ENCODE measurements around the gene FGF18. TPM values are rescaled to one million over a fixed set of nuclear protein-coding genes. Genes with fewer than 3 reads are reported as not detected.

Gene FGF18
- total and polyA plus RNA-seq, 10 of the 15 experiments (the other 5 are each of a cell fraction or from before 2014, with no cell fraction given) = 0.03 to 0.10 (median 0.06) TPM; not detected in 5

DNA sequence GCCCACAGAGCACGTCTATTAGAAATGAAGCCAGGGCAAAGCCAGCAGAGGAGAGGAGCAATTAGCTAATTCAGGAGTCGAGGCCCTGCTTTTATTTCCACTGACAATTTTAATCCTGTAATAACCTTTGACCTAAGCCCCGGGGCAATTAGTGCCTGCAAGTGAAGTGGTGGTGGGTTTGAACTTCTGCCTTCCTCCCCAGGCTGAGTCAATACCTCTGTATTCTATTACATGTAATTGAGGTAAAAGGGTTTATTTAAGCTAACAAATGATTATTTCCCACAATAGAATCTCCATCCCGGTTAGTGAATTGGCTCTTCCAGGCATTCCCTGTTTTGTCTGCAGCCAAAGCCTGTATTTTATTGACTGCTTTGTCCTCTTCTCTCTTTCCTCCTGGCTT lies 49.9 kb downstream of the FGF18 start:
- Histone ChIP-seq H3K4me1 (ENCODE audit: control insufficient read depth, insufficient read depth, low read length) (no peaks in the 10 kb centered on the region), H3K4me2 (ENCODE audit: control insufficient read depth, insufficient read depth) (no peak overlapping the region), H3K27ac (ENCODE audit: control insufficient read depth, insufficient read depth) (no peak overlapping the region), H4K20me1 (ENCODE audit: control insufficient read depth, insufficient read depth) (no peaks in the 10 kb centered on the region), H2AFZ (ENCODE audit: control insufficient read depth, low read depth, low read length) (no peak overlapping the region), H3K4me3 (no peak overlapping the region), H3K79me2 (ENCODE audit: control insufficient read depth, insufficient read depth, low read length) (no peaks in the 10 kb centered on the region), H3K36me3 (ENCODE audit: control insufficient read depth in 2 of 2, insufficient read depth in 2 of 2, low read length in 1 of 2) (no peaks in the 10 kb centered on the region), H3K9ac (ENCODE audit: control insufficient read depth, insufficient read depth, low read length) (no peak overlapping the region), H3K9me3 (replicated peaks; ENCODE audit: control insufficient read depth, insufficient read depth, low read length) (no peaks in the 10 kb centered on the region), H3K27me3 (replicated peaks in 1 of 2; ENCODE audit: control insufficient read depth in 2 of 2, insufficient read depth in 2 of 2, low read length in 1 of 2) (0 out of 4 replicates have a peak, but pooled peaks cover 0 to 2% of the 10 kb centered on the region in 2 experiments)
- ChIA-PET CTCF (no interaction called here), POLR2A (no interaction called here), RAD21 (ENCODE audit: unreplicated experiment) (no interaction called here), SMC1A (ENCODE audit: uncharacterized antibody, unreplicated experiment) (no interaction called here)
- FAIRE-seq (no peak), DNase-seq (ENCODE audit: low read depth, low spot score) (no peak), ATAC-seq (no peak)
- BruUV-seq (replicated peaks) = no TSS peak
- intact Hi-C loops (cut with micrococcal nuclease; ENCODE audit: unreplicated experiment) (no loop called here), in situ Hi-C loops (cut with MboI) (no loop called here)
- 27% methylated on average over 4 of the region's 4 CpGs for WGBS (ENCODE audit: insufficient coverage, insufficient replicate concordance, low lambda C conversion rate, missing lambda C conversion rate)
- TF ChIP-seq NBN (IDR thresholded peaks at IDR 0.05) (no peak), RB1 (IDR thresholded peaks at IDR 0.05; ENCODE audit: borderline replicate concordance) (no peak), EP300 (IDR thresholded peaks at IDR 0.05; ENCODE audit: borderline replicate concordance in 1 of 2, control insufficient read depth in 1 of 2, low read depth in 2 of 2, low read length in 2 of 2) (no peak), IRF4 (IDR thresholded peaks at IDR 0.05; ENCODE audit: low read depth, low read length) (no peak), EGR1 (IDR thresholded peaks at IDR 0.05; ENCODE audit: borderline replicate concordance in 1 of 2, low read depth in 2 of 2, low read length in 2 of 2) (no peak), SMAD5 (IDR thresholded peaks at IDR 0.05; ENCODE audit: low read depth) (no peak), CEBPB (IDR thresholded peaks at IDR 0.05; ENCODE audit: borderline replicate concordance in 1 of 2, low read depth in 2 of 2, low read length in 2 of 2) (no peak), TCF12 (IDR thresholded peaks at IDR 0.05; ENCODE audit: low read depth, low read length) (no peak), TCF7 (IDR thresholded peaks at IDR 0.05; ENCODE audit: borderline replicate concordance) (no peak), NRF1 (conservative IDR thresholded peaks at IDR 0.05; ENCODE audit: low read depth, low read length) (no peak)
- TF ChIP-seq, protein P1, sequence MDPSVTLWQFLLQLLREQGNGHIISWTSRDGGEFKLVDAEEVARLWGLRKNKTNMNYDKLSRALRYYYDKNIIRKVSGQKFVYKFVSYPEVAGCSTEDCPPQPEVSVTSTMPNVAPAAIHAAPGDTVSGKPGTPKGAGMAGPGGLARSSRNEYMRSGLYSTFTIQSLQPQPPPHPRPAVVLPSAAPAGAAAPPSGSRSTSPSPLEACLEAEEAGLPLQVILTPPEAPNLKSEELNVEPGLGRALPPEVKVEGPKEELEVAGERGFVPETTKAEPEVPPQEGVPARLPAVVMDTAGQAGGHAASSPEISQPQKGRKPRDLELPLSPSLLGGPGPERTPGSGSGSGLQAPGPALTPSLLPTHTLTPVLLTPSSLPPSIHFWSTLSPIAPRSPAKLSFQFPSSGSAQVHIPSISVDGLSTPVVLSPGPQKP (IDR thresholded peaks at IDR 0.05; ENCODE audit: low read depth, low read length) = no peak
- TF ChIP-seq, protein P2, sequence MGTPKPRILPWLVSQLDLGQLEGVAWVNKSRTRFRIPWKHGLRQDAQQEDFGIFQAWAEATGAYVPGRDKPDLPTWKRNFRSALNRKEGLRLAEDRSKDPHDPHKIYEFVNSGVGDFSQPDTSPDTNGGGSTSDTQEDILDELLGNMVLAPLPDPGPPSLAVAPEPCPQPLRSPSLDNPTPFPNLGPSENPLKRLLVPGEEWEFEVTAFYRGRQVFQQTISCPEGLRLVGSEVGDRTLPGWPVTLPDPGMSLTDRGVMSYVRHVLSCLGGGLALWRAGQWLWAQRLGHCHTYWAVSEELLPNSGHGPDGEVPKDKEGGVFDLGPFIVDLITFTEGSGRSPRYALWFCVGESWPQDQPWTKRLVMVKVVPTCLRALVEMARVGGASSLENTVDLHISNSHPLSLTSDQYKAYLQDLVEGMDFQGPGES (IDR thresholded peaks at IDR 0.05) = no peak
- TF ChIP-seq, protein P3, sequence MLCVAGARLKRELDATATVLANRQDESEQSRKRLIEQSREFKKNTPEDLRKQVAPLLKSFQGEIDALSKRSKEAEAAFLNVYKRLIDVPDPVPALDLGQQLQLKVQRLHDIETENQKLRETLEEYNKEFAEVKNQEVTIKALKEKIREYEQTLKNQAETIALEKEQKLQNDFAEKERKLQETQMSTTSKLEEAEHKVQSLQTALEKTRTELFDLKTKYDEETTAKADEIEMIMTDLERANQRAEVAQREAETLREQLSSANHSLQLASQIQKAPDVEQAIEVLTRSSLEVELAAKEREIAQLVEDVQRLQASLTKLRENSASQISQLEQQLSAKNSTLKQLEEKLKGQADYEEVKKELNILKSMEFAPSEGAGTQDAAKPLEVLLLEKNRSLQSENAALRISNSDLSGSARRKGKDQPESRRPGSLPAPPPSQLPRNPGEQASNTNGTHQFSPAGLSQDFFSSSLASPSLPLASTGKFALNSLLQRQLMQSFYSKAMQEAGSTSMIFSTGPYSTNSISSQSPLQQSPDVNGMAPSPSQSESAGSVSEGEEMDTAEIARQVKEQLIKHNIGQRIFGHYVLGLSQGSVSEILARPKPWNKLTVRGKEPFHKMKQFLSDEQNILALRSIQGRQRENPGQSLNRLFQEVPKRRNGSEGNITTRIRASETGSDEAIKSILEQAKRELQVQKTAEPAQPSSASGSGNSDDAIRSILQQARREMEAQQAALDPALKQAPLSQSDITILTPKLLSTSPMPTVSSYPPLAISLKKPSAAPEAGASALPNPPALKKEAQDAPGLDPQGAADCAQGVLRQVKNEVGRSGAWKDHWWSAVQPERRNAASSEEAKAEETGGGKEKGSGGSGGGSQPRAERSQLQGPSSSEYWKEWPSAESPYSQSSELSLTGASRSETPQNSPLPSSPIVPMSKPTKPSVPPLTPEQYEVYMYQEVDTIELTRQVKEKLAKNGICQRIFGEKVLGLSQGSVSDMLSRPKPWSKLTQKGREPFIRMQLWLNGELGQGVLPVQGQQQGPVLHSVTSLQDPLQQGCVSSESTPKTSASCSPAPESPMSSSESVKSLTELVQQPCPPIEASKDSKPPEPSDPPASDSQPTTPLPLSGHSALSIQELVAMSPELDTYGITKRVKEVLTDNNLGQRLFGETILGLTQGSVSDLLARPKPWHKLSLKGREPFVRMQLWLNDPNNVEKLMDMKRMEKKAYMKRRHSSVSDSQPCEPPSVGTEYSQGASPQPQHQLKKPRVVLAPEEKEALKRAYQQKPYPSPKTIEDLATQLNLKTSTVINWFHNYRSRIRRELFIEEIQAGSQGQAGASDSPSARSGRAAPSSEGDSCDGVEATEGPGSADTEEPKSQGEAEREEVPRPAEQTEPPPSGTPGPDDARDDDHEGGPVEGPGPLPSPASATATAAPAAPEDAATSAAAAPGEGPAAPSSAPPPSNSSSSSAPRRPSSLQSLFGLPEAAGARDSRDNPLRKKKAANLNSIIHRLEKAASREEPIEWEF (IDR thresholded peaks at IDR 0.05; ENCODE audit: insufficient replicate concordance, low read depth, low read length) = no peak
- TF ChIP-seq, protein P4, sequence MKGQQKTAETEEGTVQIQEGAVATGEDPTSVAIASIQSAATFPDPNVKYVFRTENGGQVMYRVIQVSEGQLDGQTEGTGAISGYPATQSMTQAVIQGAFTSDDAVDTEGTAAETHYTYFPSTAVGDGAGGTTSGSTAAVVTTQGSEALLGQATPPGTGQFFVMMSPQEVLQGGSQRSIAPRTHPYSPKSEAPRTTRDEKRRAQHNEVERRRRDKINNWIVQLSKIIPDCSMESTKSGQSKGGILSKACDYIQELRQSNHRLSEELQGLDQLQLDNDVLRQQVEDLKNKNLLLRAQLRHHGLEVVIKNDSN (IDR thresholded peaks at IDR 0.05; ENCODE audit: borderline replicate concordance, extremely low read length, insufficient read depth, low read depth, low read length) = no peak
- TF ChIP-seq, protein P5, sequence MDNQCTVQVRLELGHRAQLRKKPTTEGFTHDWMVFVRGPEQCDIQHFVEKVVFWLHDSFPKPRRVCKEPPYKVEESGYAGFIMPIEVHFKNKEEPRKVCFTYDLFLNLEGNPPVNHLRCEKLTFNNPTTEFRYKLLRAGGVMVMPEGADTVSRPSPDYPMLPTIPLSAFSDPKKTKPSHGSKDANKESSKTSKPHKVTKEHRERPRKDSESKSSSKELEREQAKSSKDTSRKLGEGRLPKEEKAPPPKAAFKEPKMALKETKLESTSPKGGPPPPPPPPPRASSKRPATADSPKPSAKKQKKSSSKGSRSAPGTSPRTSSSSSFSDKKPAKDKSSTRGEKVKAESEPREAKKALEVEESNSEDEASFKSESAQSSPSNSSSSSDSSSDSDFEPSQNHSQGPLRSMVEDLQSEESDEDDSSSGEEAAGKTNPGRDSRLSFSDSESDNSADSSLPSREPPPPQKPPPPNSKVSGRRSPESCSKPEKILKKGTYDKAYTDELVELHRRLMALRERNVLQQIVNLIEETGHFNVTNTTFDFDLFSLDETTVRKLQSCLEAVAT (IDR thresholded peaks at IDR 0.05) = no peak
